PC-9 (cell line): ENCODE data around the gene PAOX.

Experiments
- EZH2 ChIP-seq: fragments of 200-600 bp; sonication (generic); IDR thresholded peaks from 2 replicates; pipeline ENCODE4 v1.8.0; 2017; ENCODE audit warnings: antibody characterized with exemption, low read depth
- TF ChIP-seq, protein P1 (sequence below): fragments of 200-600 bp; sonication (generic); conservative IDR thresholded peaks from 2 replicates; pipeline ENCODE4 v1.6.1; 2017; ENCODE audit warnings: mixed run types, antibody characterized with exemption, mild to moderate bottlenecking, moderate library complexity

DNA sequence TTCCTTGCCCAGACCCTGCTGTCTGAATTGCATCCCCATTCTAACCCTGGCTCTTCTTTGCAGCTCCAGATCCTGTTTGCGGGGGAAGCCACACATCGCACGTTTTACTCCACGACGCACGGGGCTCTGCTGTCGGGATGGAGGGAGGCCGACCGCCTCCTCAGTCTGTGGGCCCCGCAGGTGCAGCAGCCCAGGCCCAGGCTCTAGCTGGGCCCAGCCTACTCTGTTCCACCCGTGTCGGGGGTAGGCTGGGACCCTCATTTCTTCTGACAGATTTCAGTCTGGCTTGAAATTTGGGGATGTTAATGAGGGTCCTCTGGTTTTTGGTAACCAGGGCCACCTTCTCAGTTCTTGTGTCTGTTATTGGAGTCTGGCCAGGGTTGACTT, 12.2 kb downstream of the PAOX start:
- TF ChIP-seq EZH2, result no peak
- TF ChIP-seq, protein P1, sequence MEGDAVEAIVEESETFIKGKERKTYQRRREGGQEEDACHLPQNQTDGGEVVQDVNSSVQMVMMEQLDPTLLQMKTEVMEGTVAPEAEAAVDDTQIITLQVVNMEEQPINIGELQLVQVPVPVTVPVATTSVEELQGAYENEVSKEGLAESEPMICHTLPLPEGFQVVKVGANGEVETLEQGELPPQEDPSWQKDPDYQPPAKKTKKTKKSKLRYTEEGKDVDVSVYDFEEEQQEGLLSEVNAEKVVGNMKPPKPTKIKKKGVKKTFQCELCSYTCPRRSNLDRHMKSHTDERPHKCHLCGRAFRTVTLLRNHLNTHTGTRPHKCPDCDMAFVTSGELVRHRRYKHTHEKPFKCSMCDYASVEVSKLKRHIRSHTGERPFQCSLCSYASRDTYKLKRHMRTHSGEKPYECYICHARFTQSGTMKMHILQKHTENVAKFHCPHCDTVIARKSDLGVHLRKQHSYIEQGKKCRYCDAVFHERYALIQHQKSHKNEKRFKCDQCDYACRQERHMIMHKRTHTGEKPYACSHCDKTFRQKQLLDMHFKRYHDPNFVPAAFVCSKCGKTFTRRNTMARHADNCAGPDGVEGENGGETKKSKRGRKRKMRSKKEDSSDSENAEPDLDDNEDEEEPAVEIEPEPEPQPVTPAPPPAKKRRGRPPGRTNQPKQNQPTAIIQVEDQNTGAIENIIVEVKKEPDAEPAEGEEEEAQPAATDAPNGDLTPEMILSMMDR, result no peak
